Measurements from ENCODE around the gene UBASH3B.
A peak's percentile ranks its signal among the peaks of the same experiment; 100 is the strongest.
"Not testable (repeated sequence)": the region's sequence is repeated elsewhere in the genome, so short reads cannot be mapped to it uniquely, and the experiment has no call there.

Gene UBASH3B

GRCh38 chr11:122709039-122709760, 53.7 kb downstream of the UBASH3B start:
- no peak for DNase-seq (ENCODE audit: low spot score)

DNA sequence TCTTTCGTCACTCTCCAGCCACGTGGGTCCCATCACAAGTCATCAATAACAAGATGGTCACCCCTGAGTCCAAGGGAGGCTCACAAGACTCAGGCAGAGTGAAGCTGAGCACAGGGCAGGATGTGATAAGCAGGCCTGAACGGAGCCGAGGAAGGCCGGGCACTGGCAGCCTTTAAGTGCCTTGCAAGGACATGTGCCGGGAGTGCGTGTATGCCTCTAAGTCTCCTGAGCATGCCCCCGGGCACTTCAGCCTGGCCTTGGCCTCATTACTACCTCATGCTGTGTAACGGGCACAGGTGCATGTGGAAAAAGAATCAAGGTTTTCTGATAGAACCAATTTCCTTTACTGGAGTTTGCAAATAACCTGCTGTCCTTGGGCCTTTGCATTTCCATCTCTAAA, 55.8 kb downstream of the UBASH3B start:
- DNase-seq (ENCODE audit: low spot score), result no peak

GRCh38 chr11:122711831-122712381, 56.4 kb downstream of the UBASH3B start:
- no peak for DNase-seq (ENCODE audit: low spot score)

DNA sequence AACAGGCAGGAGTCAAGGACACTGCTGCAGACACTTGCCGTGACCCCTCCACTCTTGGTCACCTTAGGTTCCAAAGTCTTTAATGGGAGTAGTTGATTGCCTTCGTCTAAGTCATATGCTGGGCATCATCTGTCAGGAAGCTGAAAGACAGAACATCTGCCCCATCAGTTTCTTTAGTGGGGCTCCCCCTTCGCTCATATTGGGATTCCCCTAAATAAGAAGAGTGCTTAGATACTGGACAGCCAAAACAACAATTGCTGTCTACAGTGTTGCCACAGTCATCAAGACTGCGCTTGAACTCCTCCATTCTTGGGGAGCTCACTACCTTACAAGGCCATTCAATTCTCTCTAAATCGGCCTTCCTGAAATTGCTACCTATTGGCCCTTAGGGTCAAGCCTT, 58.5 kb downstream of the UBASH3B start:
- no peak for DNase-seq (ENCODE audit: low spot score)

DNA sequence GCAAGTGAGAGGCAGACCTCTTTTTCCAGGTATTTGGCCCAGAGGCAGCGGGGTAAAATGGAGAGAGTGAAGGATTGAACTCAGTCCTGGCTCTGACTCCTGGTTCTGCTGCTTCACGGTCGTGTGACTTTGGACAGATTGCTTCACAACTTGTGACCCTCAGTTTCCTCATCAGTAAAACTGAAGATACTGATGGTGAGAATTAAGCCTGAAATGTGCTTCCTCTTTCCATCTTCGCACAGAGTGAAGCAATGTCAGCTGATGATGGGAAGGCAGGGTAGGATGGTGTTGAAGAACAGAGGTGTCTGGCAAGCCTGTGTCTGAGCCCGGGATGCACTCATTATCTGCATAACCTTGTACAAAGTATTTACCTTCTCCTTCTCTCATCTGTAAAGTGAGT, 59.0 kb downstream of the UBASH3B start:
- DNase-seq (ENCODE audit: low spot score), result no peak

GRCh38 chr11:122715548-122716440, 60.3 kb downstream of the UBASH3B start:
- no peak for DNase-seq (ENCODE audit: low spot score)

- DNase-seq (ENCODE audit: low spot score), result peak; percentile 39
Observed at GRCh38 chr11:122717264-122717867, 61.8 kb downstream of the UBASH3B start.

DNA sequence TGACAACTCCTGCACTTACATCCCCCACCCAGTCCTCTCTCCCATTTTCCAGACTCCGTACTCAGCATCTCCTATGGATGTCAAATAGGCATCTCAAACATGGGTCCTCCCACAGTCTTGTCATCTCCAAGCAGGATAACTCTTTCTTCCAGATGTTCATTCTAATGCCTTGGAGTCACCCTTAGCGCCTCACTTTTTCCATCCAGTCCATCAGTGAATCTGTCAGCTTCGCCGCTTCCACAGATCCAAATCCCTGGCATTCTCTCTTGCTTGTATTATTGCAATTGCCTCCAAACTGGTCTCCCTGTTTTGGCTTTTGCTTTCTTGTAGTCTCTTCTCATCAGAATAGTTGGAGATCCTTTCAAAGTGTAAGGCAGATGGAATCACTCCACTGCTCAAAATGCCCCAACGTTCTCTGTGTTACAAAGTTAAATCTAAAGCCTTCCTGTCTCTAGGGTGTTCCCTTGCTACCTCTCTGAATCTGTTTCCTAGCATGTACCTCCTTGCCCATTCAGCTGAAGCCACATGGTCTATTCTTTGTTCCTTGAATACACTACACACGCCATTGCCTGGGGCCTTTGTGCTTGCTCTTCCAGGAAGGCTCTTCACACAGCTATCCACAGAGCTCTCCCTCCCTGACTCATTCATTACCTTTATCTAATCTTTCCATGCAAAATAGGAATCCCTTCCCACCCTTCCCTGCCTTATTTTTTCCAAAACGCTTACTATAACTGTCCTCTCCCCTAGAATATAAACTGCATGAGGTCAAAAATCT, 64.8 kb downstream of the UBASH3B start:
- no peak for DNase-seq (ENCODE audit: low spot score)

GRCh38 chr11:122721201-122721963, 65.9 kb downstream of the UBASH3B start:
- DNase-seq (ENCODE audit: low spot score), result no peak

DNA sequence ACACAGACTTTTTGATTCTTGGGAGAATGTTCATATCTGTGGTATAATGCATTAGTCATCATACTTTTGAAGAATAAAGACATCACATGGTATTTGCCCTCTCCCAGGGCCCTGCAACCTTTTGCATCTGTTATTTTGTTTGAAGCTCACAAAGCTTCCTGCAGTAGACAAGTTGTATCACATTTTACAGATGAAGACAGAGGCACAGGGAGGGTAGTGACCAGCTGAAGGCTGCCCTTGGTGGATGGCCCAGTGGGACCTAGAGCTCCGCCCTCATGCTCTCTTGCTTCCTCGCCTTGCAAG, 66.4 kb downstream of the UBASH3B start:
- peak; percentile 55 for DNase-seq (ENCODE audit: low spot score)

DNA sequence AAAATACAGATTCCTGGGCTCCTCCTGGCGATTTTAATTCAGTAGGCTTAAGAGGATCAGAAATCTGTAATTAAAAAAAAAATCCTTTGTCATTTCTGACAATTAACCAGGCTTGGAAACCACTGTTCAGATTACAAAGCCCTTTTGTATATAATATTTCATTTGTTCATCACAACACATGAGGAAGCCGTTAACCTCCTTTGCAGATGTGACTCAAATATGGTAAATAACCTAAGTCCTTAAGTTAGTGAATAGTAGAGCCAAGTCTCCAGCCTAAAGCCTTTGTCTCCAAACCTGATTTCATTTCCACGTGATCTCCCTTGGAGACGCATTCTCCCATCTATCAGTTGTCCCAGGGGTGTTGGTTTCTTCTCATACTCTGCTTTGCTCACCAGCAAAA, 67.6 kb downstream of the UBASH3B start:
- DNase-seq (ENCODE audit: low spot score), result no peak

GRCh38 chr11:122723576-122723975, 68.1 kb downstream of the UBASH3B start:
- DNase-seq (ENCODE audit: low spot score), result no peak

GRCh38 chr11:122724520-122724919, 69.0 kb downstream of the UBASH3B start:
- DNase-seq (ENCODE audit: low spot score), result no peak

- no peak for DNase-seq (ENCODE audit: low spot score)
Observed at GRCh38 chr11:122726028-122726427, 70.5 kb downstream of the UBASH3B start.

DNA sequence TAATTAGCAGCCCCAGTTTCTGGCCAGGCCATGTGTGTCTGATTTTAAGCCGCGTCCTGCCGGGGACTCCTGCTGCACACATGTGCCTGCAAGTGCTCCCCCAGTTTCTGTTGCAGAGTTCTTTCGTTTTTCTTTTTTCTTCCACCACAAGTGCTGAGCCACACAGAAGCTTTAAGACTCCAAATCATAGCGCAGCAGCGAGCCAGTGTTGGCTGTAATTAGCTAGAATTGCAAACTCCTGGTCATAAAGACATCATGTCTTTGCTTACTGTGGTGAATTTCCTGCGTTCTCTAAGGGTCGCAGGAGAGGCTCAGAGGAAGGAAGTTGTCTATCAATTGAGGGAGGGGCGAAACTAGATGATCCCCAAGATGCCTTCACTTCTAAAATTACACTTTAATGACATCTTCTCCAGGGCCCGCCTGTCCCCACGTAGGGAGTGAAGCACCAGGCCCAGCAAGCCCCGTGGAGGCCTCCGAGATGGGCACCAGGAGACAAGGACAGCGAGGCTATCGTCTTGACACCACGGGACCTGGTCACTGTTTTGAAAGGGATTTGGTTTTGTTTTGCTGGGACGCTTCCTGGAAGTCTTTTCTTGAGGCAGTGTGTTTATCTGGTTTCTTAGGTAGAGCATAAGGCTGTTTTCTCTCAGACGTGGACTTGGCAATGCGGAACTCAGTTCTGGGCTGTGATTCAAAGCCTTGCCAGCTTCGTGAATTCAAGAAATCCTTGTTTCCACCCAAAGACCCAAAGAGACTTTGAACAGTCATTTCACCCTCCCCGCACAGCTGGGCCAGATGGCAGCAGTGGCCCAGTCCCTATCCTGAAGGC, 71.8 kb downstream of the UBASH3B start:
- DNase-seq (ENCODE audit: low spot score), result peak; percentile 44

DNA sequence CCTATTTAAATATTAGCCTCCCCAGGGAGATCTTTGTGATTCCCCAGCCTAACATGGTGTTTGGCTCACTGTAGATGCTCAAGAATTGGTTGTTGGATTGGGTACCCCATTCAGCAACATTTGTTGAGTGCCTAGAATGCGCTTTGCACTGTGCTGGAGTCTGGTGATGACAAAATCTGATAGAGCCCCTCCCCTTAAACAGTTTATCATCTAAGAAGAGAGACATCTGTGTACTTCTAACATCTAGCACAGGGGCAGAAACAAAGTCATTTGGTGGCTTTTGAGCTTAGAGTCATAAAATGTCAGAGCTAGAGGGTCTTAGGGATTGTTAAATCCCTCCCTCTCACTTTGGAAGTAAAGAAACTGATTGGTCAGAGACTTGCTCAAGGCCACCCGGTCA, 73.0 kb downstream of the UBASH3B start:
- no peak for DNase-seq (ENCODE audit: low spot score)

DNA sequence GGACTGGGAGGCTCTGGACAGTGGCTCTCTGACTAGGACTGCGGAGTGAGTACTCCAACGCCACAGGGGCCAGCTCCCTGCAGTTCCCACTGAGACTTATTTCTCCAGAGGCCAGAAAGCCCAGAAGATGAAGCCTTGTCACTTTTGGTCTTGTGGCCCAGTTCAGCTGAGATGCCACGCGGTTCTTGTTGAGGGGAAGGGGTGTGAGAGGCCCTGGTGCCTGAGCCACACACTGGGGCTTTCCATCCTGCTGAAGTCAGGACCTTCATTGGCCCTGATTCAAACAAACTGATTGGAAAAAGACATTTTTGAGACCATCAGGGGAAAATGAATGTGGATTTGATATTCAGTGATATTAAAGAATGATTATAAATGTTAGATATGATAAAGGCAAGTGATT, 73.6 kb downstream of the UBASH3B start:
- DNase-seq (ENCODE audit: low spot score), result no peak

- not testable (repeated sequence) for DNase-seq (ENCODE audit: low spot score)
Observed at GRCh38 chr11:122730694-122731093, 75.2 kb downstream of the UBASH3B start.

GRCh38 chr11:122731500-122731913, 76.0 kb downstream of the UBASH3B start:
- DNase-seq (ENCODE audit: low spot score), result no peak
